ENCODE measurements around the gene MGLL. TPM values are rescaled to one million over a fixed set of nuclear protein-coding genes. Genes with fewer than 3 reads are reported as not detected.

Gene MGLL
- total RNA-seq, 1 donor from 2014 or later: 61.0 TPM

DNA sequence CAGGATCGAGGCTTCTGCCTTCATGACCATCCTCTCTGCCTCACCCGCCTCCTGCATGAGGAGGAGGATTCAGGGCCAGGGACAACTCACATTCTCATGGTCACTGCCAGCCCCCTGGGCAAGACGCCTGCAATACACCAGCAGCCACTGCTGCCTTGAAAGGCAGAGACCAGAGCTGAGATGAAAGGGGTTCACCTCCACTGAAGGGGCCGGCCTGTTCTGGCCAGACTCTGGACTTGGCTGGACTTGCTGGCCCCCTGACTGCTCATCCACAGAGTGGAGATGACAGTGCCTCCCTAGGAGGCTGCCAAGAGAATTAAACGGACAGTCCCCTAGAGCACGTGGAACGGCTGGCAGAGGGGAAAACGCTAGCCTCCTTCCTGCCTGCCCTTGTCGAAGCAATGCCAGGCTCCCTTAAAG is 35.2 kb downstream of the MGLL start:
- TF ChIP-seq, protein P1, sequence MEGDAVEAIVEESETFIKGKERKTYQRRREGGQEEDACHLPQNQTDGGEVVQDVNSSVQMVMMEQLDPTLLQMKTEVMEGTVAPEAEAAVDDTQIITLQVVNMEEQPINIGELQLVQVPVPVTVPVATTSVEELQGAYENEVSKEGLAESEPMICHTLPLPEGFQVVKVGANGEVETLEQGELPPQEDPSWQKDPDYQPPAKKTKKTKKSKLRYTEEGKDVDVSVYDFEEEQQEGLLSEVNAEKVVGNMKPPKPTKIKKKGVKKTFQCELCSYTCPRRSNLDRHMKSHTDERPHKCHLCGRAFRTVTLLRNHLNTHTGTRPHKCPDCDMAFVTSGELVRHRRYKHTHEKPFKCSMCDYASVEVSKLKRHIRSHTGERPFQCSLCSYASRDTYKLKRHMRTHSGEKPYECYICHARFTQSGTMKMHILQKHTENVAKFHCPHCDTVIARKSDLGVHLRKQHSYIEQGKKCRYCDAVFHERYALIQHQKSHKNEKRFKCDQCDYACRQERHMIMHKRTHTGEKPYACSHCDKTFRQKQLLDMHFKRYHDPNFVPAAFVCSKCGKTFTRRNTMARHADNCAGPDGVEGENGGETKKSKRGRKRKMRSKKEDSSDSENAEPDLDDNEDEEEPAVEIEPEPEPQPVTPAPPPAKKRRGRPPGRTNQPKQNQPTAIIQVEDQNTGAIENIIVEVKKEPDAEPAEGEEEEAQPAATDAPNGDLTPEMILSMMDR (IDR thresholded peaks at IDR 0.05): no peak
- no peak overlapping the region for H3K27ac Mint-ChIP-seq (ENCODE audit: unreplicated experiment)
- H3K4me1 Mint-ChIP-seq (ENCODE audit: low read depth): peaks cover 66% of the 10 kb centered on the region
- no peak overlapping the region for H3K4me3 Mint-ChIP-seq (ENCODE audit: unreplicated experiment)
- H3K36me3 Mint-ChIP-seq (ENCODE audit: low read depth): peaks cover 5% of the 10 kb centered on the region
- no peak for DNase-seq (ENCODE audit: low spot score)
- no peaks in the 10 kb centered on the region for H3K9me3 Mint-ChIP-seq (ENCODE audit: low read depth)
- H3K27me3 Mint-ChIP-seq (ENCODE audit: low read depth): no peaks in the 10 kb centered on the region

DNA sequence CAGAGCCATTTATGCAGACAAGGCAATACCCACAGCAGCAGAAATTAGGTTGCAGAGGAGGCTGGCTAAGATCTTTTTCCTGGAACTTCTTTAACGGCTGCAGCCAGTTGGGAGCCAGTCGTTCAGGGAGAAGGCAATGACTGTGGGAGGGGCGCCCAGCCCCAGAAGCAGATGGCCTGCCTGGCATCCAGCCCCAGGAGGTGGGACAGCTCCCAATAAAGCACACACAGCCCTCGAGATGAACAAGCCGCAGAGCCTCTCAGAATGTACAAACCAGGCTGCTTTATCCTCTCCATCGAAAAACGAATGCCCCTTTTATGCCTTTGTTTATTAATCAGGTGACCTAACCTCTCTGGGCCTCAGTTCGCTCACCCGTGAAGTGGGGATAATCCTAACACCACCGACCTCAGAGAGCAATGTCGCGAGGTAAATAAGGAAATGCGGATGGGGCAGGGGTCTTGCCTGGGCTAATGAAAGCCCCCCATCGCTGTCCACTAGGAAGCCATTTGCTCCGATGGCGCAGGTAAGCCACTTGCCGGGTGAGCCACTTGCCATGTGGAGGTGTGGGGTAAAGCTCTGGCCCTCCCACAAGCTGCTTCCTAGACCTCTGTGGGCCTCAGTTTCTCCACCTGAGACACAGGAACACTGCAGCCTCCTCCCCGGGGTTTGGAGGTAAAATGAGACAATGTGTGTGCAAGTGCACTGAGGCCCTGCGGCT is 35.8 kb downstream of the MGLL start:
- no peak overlapping the region for H3K4me3 Mint-ChIP-seq (ENCODE audit: unreplicated experiment)
- H3K9me3 Mint-ChIP-seq (ENCODE audit: low read depth): no peaks in the 10 kb centered on the region
- H3K4me1 Mint-ChIP-seq (ENCODE audit: low read depth): peaks cover 66% of the 10 kb centered on the region
- H3K27ac Mint-ChIP-seq (ENCODE audit: unreplicated experiment): no peak overlapping the region
- DNase-seq (ENCODE audit: low spot score): no peak
- peaks cover 5% of the 10 kb centered on the region for H3K36me3 Mint-ChIP-seq (ENCODE audit: low read depth)
- TF ChIP-seq, protein P1 (IDR thresholded peaks at IDR 0.05): no peak
- H3K27me3 Mint-ChIP-seq (ENCODE audit: low read depth): no peaks in the 10 kb centered on the region

DNA sequence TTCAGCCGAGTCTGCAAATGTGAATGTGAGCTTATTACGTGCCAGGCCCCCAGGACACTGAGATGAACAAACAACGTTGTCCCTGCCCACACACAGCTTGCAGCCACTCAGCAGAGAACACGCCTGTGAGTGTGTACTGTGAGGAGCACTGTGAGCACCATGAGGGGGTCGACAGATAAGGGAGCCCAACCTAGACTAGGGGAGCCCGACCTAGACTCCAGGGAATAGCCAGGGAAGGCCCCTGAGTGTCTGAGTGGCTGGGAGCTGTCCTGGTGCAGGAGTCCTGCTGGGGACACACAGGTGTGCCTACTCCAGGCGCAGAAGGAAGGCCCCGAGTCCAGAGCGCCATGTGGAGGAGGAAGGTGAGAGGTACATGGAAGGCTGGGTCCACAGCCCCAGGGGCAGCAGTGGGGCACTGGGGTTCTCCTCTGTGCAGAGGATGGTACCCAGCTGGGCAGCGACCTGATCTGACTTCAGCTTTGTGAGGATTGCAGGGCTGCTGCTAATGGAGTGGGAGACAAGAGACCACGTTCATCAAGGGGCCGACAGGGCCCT is 36.5 kb downstream of the MGLL start:
- peaks cover 5% of the 10 kb centered on the region for H3K36me3 Mint-ChIP-seq (ENCODE audit: low read depth)
- H3K27me3 Mint-ChIP-seq (ENCODE audit: low read depth): no peaks in the 10 kb centered on the region
- H3K9me3 Mint-ChIP-seq (ENCODE audit: low read depth): no peaks in the 10 kb centered on the region
- no peak for DNase-seq (ENCODE audit: low spot score)
- H3K4me3 Mint-ChIP-seq (ENCODE audit: unreplicated experiment): no peak overlapping the region
- no peak overlapping the region for H3K27ac Mint-ChIP-seq (ENCODE audit: unreplicated experiment)
- TF ChIP-seq, protein P1 (IDR thresholded peaks at IDR 0.05): no peak
- peaks cover 66% of the 10 kb centered on the region for H3K4me1 Mint-ChIP-seq (ENCODE audit: low read depth)

DNA sequence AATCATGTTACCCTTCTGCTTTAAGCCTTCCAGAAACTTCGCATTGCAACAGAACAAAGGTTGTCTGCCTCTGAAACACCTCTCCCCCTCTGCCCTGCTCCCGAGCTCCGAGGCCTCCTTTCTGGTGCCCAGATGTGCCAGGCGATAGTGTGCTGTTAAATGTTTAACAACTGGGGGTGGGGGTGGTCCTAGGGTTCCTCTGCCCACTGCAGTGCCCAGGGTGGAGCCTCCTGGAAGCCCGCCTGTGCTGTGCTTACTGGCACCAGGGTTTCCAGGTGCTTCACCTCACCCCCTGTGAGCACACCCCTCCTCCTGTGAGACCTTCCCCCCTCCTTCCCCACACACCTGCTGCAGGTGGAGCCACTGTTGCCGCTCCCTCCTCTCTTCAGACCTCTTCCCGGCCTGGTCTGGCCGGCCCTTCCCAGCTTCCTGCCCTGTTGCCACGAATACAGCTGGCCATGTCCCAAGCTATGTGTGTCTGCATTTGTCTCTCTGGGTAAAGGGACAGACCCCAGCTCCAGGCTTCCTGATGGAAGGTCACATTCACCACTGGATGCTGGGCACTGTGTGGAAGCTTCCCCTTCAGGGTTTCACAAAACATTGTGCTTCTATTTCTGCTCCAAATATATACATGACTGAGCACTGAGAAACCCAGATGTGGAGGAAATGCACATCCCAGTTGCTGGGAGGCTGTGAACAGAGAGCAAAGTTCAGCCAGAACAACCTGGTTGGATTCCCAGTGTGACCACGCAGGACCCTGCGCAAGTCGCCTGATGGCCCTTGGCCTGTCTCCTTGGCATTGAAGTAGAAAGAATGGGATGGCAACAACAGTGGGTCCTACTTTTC is 37.2 kb downstream of the MGLL start:
- peaks cover 66% of the 10 kb centered on the region for H3K4me1 Mint-ChIP-seq (ENCODE audit: low read depth)
- H3K27me3 Mint-ChIP-seq (ENCODE audit: low read depth): no peaks in the 10 kb centered on the region
- no peak for DNase-seq (ENCODE audit: low spot score)
- TF ChIP-seq, protein P1 (IDR thresholded peaks at IDR 0.05): no peak
- H3K27ac Mint-ChIP-seq (ENCODE audit: unreplicated experiment): no peak overlapping the region
- no peaks in the 10 kb centered on the region for H3K9me3 Mint-ChIP-seq (ENCODE audit: low read depth)
- no peak overlapping the region for H3K4me3 Mint-ChIP-seq (ENCODE audit: unreplicated experiment)
- peaks cover 5% of the 10 kb centered on the region for H3K36me3 Mint-ChIP-seq (ENCODE audit: low read depth)

DNA sequence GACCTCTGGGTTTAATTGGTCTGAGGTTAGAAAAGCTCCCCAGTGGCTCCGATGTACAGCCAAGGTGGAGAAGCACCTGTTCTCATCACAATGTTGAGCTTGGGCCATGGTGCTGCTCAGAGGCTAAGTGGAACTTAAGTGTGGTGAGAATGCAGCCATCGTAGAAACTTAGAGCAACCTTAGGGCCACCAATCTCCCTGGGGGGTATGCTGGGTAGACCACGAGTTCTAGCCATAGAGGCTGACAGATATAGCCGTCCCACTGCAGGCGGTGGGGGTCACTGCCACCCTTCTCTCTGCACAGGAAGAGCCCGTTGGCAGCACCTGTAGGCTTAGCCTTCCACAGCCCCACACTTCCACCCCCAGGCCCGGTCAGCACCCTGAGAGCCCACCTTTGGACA is 38.0 kb downstream of the MGLL start:
- H3K9me3 Mint-ChIP-seq (ENCODE audit: low read depth): no peaks in the 10 kb centered on the region
- DNase-seq (ENCODE audit: low spot score): no peak
- TF ChIP-seq, protein P1 (IDR thresholded peaks at IDR 0.05): no peak
- peaks cover 68% of the 10 kb centered on the region for H3K4me1 Mint-ChIP-seq (ENCODE audit: low read depth)
- H3K36me3 Mint-ChIP-seq (ENCODE audit: low read depth): peaks cover 8% of the 10 kb centered on the region
- no peak overlapping the region for H3K4me3 Mint-ChIP-seq (ENCODE audit: unreplicated experiment)
- H3K27ac Mint-ChIP-seq (ENCODE audit: unreplicated experiment): no peak overlapping the region
- H3K27me3 Mint-ChIP-seq (ENCODE audit: low read depth): no peaks in the 10 kb centered on the region
